ENCODE measurements around the gene AUP1. TPM values are rescaled to one million over a fixed set of nuclear protein-coding genes. Genes with fewer than 3 reads are reported as not detected.

AUP1 gene
- total RNA-seq, 3 donors from 2014 or later (not counting 1 experiment from before 2014, with no cell fraction given): 234 to 242 (median 237) TPM

DNA sequence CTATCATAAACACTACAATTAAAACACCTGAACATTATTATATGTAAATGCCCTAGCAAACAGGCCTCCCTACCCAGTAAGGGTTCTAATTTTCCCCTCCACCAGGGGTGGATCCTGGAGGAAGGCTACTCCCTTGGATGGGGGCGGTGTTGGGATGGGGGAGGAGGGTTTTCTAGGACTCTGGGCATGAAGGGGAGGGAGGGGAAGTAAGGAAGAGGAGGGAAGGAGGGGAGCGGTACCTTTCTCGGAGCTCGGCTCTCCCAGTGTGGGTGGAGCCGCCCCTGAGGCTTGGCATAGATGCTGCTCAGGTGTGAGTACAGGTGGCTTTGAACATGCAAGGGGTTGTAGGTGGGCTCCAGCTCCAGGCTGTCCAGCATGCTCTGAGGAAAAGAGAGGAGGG, 30.4 kb upstream of the AUP1 start:
- H3K27me3 ChIP-seq (ENCODE audit: control insufficient read depth, insufficient read depth, low read length): no peaks in the 10 kb centered on the region
- 92% methylated on average over 5 of the region's 5 CpGs for WGBS (ENCODE audit: insufficient coverage)
- DNase-seq (no peak), ATAC-seq (no peak)
- H3K36me3 Mint-ChIP-seq: no peaks in the 10 kb centered on the region
- peaks cover 6% of the 10 kb centered on the region for H3K36me3 ChIP-seq (ENCODE audit: control insufficient read depth, insufficient read depth, low read length)
- peaks cover 15 to 26% of the 10 kb centered on the region in 2 donors for H3K27me3 Mint-ChIP-seq (ENCODE audit: low read depth in 2 of 2)
- peaks cover 13 to 34% of the 10 kb centered on the region in 2 donors for H3K4me1 Mint-ChIP-seq
- H3K4me3 Mint-ChIP-seq: no peak overlapping the region
- H3K9me3 ChIP-seq (ENCODE audit: control insufficient read depth, insufficient read depth, low read length): no peaks in the 10 kb centered on the region
- TF ChIP-seq, protein P1, sequence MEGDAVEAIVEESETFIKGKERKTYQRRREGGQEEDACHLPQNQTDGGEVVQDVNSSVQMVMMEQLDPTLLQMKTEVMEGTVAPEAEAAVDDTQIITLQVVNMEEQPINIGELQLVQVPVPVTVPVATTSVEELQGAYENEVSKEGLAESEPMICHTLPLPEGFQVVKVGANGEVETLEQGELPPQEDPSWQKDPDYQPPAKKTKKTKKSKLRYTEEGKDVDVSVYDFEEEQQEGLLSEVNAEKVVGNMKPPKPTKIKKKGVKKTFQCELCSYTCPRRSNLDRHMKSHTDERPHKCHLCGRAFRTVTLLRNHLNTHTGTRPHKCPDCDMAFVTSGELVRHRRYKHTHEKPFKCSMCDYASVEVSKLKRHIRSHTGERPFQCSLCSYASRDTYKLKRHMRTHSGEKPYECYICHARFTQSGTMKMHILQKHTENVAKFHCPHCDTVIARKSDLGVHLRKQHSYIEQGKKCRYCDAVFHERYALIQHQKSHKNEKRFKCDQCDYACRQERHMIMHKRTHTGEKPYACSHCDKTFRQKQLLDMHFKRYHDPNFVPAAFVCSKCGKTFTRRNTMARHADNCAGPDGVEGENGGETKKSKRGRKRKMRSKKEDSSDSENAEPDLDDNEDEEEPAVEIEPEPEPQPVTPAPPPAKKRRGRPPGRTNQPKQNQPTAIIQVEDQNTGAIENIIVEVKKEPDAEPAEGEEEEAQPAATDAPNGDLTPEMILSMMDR (IDR thresholded peaks at IDR 0.05): no peak
- H3K27ac ChIP-seq (ENCODE audit: low read length): no peak overlapping the region
- H3K4me3 ChIP-seq (ENCODE audit: low read length): no peak overlapping the region
- H3K9me3 Mint-ChIP-seq: no peaks in the 10 kb centered on the region
- peaks cover 13% of the 10 kb centered on the region for H3K4me1 ChIP-seq (ENCODE audit: control insufficient read depth, insufficient read depth, low read length)
- no peak overlapping the region for H3K27ac Mint-ChIP-seq
- intact Hi-C loops (cut with micrococcal nuclease): no loop called here

DNA sequence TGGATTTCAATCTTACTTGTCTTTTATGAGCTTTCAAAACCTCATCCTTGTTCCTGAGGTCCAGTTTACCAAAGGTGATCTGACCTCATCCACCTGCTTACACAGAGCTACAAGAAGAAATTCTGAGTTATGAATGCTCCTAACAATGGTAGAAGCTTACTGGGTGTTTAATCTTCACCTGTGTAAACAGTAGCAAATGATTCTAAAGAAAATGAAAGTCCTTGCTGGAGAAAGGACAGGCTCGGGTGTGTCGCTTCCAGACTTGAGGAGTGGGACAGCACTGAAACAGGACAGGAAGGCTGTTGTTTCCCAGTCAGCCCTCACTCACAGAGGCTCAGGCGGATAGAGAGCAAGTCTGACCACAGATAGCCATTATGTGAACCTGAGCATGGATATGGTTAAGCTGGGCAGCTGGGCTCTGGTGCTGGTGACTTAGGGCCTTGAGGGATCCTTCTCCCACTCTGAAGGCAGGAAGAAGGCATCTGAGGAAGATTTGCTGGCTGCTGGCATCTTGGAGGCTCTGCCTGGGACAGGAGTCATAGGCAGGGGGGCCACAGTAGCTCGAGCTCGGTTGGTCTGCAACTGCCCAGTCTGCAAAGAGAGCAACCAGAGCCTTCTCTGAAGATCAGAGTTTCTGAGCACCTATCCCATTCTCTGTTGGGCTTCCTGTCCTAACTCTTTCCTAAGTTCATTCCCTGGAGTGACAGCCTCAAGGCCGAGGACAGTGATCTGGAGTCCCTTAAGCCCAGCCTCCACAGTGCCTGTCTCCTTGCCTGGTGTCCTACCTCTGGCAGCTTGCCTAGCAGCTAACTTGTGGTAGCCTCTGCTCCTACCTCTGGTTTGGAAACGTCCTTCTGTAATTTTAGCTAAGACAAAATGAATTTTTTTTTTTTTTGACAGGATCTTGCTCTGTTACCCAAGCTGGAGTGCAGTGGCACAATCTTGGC, 29.1 kb upstream of the AUP1 start:
- H3K9me3 ChIP-seq (ENCODE audit: control insufficient read depth, insufficient read depth, low read length): no peaks in the 10 kb centered on the region
- intact Hi-C loops (cut with micrococcal nuclease): no loop called here
- H3K4me3 ChIP-seq (ENCODE audit: low read length): no peak overlapping the region
- peaks cover 11 to 18% of the 10 kb centered on the region in 2 donors for H3K27me3 Mint-ChIP-seq (ENCODE audit: low read depth in 2 of 2)
- no peaks in the 10 kb centered on the region for H3K9me3 Mint-ChIP-seq
- H3K27ac ChIP-seq (ENCODE audit: low read length): no peak overlapping the region
- TF ChIP-seq, protein P1 (IDR thresholded peaks at IDR 0.05): no peak
- H3K4me1 ChIP-seq (ENCODE audit: control insufficient read depth, insufficient read depth, low read length): peaks cover 21% of the 10 kb centered on the region
- ATAC-seq (no peak), DNase-seq (no peak)
- no peaks in the 10 kb centered on the region for H3K36me3 Mint-ChIP-seq
- no peaks in the 10 kb centered on the region for H3K27me3 ChIP-seq (ENCODE audit: control insufficient read depth, insufficient read depth, low read length)
- H3K4me1 Mint-ChIP-seq: peaks cover 15 to 39% of the 10 kb centered on the region in 2 donors
- H3K4me3 Mint-ChIP-seq: no peak overlapping the region
- H3K36me3 ChIP-seq (ENCODE audit: control insufficient read depth, insufficient read depth, low read length): peaks cover 6% of the 10 kb centered on the region
- H3K27ac Mint-ChIP-seq: peak overlapping the region in 1 of 2 donors; percentile 18
- WGBS (ENCODE audit: insufficient coverage): 84% methylated on average over 7 of the region's 7 CpGs

DNA sequence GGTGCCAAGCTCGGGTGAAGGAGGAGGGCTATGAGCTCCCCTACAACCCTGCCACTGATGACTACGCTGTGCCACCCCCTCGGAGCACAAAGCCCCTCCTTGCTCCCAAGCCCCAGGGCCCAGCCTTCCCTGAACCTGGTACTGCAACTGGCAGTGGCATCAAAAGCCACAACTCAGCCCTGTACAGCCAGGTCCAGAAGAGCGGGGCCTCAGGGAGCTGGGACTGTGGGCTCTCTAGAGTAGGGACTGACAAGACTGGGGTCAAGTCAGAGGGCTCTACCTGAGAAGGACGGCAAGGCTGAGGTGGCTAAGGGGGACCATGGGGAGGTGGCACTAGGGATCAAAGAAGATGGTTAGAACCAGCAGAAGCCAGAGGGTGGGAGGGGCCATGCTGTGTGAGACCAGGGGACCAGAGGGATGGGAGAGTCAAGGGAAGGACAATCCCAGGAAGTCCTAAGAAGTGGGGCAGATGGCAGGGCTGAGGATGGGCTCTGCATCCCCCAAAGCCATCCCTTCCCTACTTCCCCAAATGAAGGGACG, 27.4 kb upstream of the AUP1 start:
- intact Hi-C loops (cut with micrococcal nuclease): no loop called here
- 91% methylated on average over 5 of the region's 6 CpGs for WGBS (ENCODE audit: insufficient coverage)
- H3K4me1 Mint-ChIP-seq: peaks cover 15 to 46% of the 10 kb centered on the region in 2 donors
- TF ChIP-seq, protein P1 (IDR thresholded peaks at IDR 0.05): no peak
- no peaks in the 10 kb centered on the region for H3K9me3 ChIP-seq (ENCODE audit: control insufficient read depth, insufficient read depth, low read length)
- peaks cover 24% of the 10 kb centered on the region for H3K4me1 ChIP-seq (ENCODE audit: control insufficient read depth, insufficient read depth, low read length)
- no peak overlapping the region for H3K4me3 ChIP-seq (ENCODE audit: low read length)
- DNase-seq (no peak), ATAC-seq (no peak)
- peaks cover 5 to 7% of the 10 kb centered on the region in 2 donors for H3K27me3 Mint-ChIP-seq (ENCODE audit: low read depth in 2 of 2)
- no peaks in the 10 kb centered on the region for H3K27me3 ChIP-seq (ENCODE audit: control insufficient read depth, insufficient read depth, low read length)
- no peak overlapping the region for H3K27ac ChIP-seq (ENCODE audit: low read length)
- peaks cover 6% of the 10 kb centered on the region for H3K36me3 ChIP-seq (ENCODE audit: control insufficient read depth, insufficient read depth, low read length)
- no peaks in the 10 kb centered on the region for H3K9me3 Mint-ChIP-seq
- H3K36me3 Mint-ChIP-seq: no peaks in the 10 kb centered on the region
- peak overlapping the region; percentile 48 to 89 for H3K27ac Mint-ChIP-seq
- H3K4me3 Mint-ChIP-seq: no peak overlapping the region

Measured in natural killer cell (primary cell).